GM18873 (cell line): ENCODE results near the gene NOD2.

Experiments
- ATAC-seq: cut with Tn5 transposase; IDR thresholded peaks from one replicate; pipeline ENCODE4 v1.9.1; 2021; ENCODE audit warnings: mild to moderate bottlenecking, moderate library complexity, moderate number of reproducible peaks; ENCODE audit not compliant: unreplicated experiment, low FRiP score

Gene NOD2

DNA sequence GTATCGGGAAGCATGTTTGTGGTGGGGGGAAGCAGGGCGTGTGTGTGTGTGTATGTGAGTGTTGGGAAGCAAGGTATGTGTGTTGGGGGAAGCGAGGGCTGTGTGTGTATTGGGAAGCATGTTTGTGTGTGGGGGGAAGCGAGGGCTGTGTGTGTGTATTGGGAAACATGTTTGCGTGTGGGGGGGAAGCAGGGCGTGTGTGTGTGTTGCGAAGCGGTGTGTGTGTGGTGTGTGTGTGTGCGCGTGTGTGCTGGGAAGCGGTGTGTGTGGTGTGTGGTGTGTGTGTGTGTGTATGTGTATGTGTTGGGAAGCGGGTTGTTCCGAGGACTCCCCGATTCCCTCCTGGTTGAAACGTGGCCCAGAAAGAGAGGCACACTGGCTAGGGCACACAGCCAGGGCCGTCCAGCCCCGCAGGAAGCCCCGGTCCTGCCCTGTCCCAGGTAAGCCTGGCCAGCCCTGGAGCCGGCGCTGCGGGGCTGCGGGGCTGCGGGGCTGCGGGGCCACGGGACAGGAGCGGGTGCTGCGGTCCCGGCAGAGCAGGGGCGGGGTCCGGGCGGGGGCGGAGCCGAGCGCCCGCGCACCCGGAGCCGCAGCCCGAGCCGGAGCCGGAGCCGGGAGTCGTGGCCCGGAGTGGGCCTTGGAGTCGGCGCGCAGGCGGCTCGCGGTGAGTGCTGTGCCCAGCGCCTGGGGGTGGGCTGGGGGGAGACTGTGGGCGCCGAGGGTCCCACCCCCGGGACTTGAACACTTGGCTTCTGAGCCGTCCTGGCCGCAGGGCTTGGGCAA lies at the start of gene NOD2:
Gene NOD2 (plus strand): TSS at position 608 of the 783 bp plus-strand sequence. CDS start 5,890 bp downstream, outside the sequence.
- ATAC-seq = no peak

DNA sequence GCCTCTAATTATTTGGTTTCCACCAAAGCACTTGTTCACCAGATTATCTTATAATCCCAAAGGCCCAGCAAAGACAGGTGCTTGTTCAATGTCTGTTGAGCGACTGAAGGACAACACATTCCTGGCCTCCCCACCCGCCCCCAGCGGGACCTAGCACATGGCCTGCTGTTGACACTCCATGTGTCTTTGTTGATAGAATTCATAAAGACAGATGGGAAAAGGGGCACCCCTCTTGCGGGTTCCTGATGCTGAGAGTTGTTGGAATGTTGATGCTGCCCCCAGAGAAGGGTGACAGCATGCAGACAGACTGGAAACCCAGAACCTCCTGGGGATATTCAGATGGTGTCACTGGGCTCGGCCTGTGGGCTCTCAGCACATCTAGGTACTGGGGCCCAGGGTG lies 49.2 kb upstream of the NOD2 start:
- ATAC-seq = no peak

DNA sequence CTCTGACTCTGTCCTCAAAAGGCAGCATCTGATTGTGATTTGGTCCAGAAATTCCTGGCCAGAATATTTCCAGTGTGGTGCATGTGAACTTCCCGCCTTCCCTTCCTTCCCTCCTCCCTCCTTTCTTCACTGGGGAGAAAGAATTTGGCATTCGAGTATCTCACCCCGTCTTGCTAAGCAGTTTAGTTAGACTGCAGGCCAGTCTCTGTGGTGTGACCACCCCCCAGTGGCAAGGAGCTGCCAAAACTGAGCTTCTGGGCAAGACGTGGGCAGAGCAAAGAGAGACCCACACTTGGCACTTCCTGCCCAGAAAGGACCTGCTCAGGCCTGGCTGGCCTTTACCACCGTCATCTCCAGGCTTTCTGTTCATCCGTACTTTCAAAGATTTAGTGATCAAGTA lies 48.7 kb upstream of the NOD2 start:
- ATAC-seq = no peak

DNA sequence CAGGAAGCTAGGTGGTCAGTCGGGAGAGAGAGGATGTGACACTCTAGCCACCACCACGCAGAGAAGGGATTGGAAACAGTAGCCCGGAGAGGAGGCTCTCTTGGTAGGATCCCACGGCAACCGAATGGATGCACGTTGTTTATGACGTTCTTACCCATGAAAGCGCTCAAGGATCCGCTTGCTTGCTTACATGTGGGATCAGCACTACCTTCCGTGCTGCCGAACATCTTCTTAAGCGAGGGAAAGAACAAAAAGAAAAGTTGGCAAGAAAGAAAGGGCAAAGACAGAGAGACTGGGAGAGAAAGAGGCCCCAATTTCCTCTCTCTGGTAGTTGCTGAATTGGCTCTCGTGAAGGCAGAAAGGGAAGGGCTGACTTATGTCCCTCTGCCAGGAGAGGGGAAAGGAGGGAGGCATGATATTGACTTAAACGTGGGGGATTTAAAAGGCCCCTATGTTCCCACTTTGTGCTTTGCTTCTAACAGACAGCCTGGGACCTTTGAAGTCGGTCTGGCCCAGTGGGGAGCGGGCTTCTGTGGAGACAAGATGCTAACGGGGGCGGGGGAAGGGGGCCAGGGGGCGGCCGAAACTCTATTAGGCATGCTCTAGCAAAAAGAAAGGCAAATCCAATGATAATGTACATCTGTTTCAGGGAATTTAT lies 47.7 kb upstream of the NOD2 start:
- no peak for ATAC-seq

DNA sequence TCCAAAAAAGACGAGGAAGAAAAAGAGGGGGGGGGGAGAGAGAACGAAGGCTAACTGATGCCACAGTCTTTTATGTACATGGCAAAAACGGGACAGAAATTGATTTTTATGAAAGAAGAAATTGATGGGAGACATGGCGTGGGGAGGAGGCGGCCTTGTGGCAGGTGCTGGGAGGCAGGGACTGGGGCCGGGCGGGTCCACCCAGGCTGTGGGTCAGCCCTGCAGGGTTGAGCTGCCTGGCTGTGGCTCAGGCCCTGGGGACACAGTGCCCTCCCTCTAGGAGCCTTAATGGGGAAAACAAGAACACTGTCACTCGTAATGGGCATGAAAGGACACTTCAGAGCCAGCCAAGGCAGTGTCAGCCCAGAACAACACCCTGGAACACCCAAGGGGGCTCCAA lies 47.1 kb upstream of the NOD2 start:
- ATAC-seq = no peak

DNA sequence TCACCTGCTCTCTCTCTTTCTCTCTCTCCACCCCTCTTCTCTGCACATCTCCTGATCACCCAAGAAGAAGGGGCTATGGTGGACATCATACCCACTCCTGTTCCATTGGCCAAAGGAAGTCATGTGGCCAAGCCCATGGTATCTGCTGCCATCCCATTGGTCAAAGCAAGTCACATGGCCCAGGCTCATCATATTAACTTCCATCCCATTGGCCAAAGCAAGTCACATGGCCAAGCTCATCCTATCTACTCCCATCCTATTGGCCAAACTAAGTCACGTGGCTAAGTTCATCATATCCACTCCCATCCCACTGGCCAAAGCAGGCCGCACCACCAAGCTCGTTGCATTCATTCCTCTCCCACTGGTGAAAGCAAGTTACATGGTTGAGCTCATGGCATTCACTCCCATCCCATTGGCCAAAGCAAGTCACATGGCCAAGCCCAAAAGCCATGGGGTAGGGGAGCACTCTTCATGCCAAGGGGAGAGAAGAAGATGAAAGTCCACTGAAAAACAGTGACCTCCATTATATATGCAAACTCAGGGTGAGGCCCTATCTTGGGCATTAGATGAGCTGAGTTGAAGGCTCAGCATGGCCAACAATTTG lies 41.5 kb upstream of the NOD2 start:
- no peak for ATAC-seq

DNA sequence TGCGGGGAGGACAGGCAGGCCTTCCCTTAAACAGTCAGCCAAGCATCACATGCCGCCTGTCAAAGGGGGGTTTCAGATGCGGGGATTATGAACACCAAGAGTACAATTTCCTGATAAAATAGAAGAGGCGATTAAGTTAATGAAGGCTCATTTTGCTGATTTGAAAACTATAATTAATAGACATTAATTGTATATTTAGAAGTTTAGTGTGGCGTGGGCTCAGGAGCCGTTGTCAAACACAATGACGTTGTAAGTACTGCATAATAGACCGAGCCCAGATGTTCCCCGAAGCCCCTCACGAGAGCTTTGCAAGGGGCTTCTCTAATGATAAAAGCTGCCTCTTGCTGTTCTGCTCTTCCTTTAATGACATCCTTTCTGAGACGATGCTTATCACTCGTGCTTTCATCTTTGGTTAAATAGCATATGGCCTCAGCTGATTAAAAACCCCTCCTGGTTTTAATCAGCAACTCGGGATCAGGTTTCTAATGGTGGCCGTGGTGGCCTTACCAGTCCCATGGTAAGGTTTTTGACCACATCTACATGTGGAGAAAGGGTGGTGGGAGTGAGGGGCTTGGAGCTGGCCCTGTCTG lies 40.5 kb upstream of the NOD2 start:
- no peak for ATAC-seq

DNA sequence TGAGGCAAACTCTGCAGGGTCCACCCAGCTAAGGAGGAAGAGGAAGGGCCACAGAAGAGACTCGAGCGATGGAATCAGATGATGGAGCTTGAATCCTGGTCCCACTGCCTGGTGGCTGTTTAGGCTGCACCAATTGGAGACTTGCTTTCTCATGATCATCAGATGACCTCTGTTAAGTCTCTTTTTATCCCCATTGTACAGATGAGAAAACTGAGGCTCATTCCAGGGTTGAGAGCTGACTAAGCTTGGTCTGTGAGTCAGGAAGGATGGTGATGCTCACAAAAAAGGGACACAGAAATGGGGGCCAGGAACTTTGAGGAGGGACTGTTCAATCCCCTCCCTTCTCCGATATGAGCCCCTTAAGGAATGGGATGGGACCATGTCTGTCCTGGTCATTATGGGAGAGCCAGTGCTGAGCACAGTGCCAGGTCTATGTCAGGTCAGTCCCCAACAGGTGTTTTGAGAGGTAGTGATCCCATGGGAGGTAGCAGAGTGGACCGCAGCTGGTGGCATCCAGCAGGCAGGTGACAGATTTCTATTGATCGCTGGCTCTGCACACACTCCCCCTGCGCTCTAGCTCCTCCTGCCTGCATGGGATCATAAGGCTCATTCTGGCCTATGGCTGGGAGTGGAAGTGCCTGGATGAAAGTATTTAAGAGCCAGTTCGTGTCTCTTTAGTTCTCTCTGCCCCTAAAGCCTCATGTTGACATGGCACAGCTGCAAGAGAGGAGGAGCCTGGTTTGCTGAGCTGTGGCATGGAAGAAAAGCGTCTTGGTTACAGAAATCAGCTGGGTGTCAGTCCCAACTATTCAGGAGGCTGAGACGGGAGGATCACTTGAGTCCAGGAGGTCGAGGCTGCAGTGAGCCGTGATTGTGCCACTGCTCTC lies 39.5 kb upstream of the NOD2 start:
- no peak for ATAC-seq

DNA sequence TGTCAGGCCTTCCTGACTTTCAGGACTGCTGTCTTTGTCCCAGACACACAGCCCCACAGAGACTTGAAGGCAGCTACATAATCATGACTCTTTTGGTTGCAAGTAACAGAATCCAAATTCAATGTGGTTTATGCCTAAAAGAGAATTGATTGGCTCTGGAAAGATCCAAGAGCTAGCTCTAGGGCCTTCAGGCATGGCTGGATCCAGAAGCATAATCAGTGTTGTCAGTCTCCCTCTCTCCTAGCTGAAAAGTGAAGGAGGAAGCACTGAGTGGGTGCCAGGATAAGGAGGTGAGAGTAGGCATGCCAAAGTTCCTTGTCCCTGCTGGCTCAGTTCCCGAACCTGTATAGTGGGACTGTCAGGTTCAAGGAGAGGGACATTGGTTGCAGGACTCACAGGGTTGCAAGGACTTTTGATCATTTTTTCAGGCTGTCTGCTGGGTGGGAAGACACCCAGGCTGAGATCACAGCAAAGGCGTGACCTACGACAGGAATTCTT lies 37.8 kb upstream of the NOD2 start:
- no peak for ATAC-seq

DNA sequence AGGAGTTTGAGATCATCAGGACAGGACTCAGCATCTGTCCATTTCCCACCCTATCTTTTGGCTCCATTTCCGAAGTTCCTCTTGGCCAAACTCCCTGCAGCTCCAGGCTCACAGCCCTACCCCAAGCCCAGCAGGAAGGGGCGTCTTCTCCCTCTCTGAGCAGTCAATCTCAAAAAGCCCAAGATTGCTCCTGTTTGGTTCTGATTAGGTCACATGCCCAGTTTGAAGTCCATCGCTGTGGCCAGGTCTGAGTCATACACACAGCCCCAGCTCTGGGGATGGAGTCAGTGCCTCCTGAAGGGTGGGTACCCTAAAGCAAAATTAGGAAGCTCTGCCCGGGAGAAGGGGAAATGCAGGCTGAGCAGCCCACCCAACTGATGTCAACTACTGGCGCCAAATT lies 36.2 kb upstream of the NOD2 start:
- ATAC-seq = no peak

DNA sequence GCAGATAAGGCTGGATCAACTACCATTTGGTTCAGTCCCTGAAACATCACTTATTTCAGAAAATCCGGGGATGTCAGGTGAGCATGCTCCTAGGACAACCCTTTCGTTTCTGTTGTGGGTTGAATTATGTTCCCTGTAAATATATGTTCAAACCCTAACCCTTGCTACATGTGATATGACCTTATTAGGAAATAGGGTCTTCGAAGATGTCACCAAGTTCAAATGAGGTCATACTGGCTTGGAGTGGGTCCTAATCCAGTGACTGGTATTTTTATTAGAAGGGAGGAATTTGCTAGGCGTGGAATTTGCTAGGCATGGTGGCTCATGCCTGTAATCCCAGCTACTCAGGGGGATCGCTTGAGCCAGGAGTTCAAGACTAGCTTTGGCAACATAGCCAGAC lies 33.6 kb upstream of the NOD2 start:
- ATAC-seq = no peak

DNA sequence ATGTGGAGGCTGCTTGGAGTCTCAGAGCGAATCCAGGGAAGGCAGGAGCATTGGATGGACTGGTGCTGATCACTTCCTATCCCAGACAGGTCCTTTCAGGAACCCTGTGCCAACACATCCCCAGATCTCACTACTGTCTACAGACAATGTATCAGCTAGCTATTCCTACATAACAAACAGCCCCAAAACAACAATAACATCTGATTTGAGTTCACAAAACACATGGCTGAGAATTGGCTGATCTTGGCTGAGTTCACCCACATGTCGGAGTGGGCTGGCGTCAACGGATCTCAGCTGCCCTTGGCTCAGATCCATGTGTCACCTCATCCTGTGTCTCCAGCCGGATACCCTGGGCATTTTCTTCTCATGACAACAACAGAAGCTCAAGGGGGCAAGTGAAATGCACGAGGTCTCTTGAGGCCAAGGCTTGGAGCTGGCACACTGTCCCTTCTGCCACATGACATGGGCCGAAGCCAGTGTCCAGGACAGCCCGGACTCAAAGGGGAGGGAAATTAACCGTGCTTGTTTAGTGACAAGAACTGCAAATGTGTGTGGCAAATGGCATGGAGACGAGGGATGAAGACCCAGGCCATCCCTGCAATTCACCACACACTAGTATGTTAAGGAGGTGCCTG lies 31.0 kb upstream of the NOD2 start:
- ATAC-seq = no peak

DNA sequence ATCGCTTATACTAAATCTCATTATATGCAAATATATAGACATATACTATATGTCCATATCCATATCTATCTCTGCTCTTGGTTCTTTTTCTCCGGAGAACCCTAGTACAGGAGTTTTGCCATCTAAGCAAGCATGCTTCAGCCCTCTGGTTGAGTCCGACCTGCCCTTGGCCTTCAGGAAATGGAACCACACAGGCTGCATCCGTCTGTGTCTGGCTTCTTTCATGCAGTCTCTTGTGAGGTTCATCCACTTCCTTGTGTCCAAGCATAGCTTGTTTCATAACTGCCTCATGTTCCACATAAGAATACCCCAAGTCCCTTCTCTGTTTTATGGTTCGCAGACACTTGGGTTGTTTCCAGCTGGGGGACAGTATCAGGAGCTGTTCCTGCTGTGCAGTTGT lies 29.1 kb upstream of the NOD2 start:
- ATAC-seq = no peak

DNA sequence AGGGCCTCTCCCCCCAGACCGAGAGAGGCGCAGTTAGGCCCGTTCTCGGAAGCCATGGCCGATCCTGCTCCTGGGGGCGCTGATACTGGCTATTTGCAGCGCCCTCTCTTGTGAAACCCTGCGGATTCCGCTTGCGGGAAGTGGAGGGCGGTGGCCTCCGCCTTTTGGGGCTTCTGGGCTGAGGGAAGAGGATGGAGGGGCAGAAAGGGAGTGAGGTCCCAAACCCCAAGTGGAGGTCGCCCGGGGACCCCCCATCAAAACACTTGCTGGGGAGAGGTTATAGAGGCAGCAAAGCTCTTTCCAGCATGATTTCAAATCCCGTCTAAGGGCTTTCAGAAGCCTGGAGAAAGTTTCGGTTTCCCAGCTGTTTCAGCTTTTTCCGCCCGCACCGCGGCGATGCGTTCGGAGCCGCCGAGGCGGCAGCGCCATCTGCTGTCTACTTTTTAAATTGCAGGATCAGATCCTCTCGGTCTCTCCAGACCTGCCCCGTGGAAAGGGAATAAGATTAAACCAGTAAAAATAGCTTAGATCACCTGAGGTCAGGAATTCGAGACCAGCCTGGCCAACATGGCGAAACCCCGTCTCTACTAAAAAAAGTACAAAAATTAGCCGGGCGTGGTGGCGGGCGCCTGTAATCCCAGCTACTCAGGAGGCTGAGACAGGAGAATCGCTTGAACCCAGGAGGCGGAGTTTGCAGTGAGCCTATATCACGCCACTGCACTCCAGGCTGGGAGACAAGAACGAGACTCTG lies 28.1 kb upstream of the NOD2 start:
- peak; percentile 41 for ATAC-seq

DNA sequence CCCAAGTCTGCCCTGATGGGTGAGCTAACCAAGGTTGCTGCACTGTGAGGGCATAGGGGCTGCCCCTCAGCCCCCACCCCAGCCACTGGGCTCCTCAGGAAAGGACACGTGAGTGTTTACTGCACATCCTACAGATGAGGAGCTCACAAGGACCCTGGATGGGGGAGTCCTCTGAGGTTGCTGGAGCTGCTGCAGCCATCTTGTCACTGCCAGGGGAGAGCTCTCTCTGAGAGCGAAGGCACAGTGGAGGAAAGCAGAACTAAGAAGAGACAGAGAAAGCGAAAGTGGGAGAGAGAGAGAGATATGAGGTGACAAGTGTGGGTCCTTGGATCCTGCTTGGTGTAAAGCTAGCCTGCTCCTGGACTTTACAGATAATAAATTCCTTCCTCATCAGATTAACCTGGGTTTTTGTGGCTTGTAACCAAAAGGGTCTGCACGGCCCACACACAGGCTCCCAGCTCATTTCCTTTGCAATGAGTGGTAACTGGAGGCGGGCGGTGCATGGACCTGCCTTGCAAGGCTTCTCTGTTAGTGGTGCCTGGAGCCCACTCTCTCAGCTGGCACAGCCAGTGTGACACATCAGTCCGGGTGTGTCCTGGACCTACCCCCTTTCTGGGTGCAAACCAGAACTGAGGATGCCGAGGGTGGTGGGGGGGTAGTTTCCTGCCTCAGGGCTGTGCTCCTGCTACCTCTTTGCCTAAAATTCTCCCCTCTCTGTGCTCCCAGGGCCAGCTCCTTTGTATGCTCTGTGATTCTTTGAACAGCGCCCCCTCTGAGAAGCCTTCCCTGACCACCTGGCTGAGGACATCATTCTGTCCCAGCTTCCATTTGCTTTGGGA lies 26.5 kb upstream of the NOD2 start:
- ATAC-seq = no peak

DNA sequence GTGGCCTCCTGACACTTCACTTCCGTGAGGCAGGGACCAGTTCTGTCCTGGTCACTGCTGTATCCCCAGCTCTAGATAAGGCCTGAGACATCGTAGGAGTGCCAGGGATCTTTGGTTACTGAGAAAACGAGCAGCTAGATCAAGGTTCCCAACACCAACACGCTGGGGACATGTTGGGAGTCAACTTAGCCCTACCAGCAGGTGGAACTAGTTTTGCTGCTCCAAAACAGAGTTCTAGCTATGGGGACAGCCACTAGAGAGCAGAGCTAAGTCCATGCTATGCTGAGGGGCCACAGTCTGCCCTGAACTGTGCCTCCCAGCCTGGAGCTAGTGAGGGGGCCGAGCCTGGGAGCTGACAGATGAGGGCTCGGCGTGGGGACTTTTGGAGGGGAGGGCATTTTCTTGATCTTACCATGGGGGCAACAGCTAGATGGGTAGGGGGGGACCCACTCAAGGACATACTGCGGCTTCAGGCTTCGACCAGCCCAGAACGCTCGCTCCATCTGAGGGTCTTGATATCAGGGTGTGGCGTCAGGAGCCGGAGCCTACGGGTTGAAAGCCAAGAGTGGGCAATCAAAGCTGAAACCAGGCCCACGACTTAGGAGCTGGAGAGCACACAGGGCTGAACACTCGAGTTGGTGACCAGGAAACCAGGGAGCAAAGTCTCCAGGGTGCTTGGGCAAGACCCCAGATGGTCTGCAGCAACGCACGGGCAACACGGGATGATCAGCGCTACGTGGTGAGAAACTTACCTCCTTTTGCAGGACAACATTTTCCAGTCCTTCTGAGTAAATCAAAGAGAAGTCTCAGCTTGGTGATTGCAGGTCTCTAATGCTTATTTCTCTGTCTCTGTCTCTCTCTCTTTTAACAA lies 25.7 kb upstream of the NOD2 start:
- no peak for ATAC-seq

DNA sequence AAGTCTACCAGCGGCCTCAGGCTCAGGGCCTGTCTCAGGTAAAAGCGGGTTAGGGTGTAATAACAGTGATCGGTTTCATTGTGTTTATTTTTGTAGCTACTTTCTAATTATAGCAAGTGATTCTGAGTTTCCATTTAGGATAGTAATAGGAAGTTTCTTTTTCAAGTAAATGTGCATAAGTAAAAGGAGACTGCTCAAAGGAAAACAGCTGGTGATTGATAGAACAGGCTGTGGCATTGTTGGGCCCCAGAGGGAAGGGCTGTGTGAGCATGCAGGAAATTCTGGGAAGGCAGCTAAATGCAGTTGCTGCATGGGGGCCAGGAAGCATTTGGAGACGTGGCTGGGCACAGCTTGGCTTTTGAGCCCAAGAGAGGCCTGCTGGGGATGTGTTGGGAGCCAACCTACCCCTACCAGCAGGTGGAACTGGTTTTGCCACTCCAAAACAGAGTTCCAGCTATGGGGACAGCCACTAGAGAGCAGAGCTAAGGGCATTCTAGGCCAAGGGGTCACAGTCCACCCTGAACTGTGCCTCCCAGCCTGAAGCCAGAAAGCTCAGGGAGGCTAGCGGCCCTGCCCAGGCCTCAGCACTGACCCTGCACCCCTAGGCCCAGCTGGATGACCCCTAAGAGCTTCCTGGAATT lies 24.9 kb upstream of the NOD2 start:
- ATAC-seq = no peak
